Uterus (tissue), 4 donors: ENCODE measurements around the gene SMYD4. TPM values are rescaled to one million over a fixed set of nuclear protein-coding genes. Genes with fewer than 3 reads are reported as not detected.

Source experiments
- DNase-seq, 2 donors: peaks; one replicate each; pipeline ENCODE4 v3.0.0-alpha.2; 2019 to 2020
- H3K27ac ChIP-seq, 2 donors: fragments of 200-600 bp; sonication (generic); 1 replicate in 1 of 2; 2 replicates in 1 of 2; pipeline ENCODE4 v1.5.1; 2016 to 2018
- H3K27me3 ChIP-seq, 2 donors: fragments of 200-600 bp; sonication (generic); one replicate each; pipeline ENCODE4 v1.5.1; 2018 to 2019; ENCODE audit warnings: control low read depth in 1 of 2
- H3K36me3 ChIP-seq, 2 donors: fragments of 200-600 bp; sonication (generic); one replicate each; pipeline ENCODE4 v1.5.1; 2019; ENCODE audit warnings: control low read depth in 1 of 2
- H3K4me1 ChIP-seq, 2 donors: fragments of 200-600 bp; sonication (generic); one replicate each; pipeline ENCODE4 v1.5.1; 2018 to 2019; ENCODE audit warnings: control low read depth in 1 of 2
- H3K4me3 ChIP-seq, 2 donors: fragments of 200-600 bp; sonication (generic); 1 replicate in 1 of 2; 2 replicates in 1 of 2; pipeline ENCODE4 v1.5.1; 2018 to 2019; ENCODE audit warnings: mild to moderate bottlenecking in 1 of 2
- H3K9me3 ChIP-seq, 2 donors: fragments of 200-600 bp; sonication (generic); one replicate each; pipeline ENCODE4 v1.5.1; 2019; ENCODE audit warnings: control low read depth in 1 of 2
- CTCF ChIP-seq, 4 experiments: fragments of 200-600 bp in 2 of 4; fragments of 450-650 bp in 2 of 4; sonication (generic) in 2 of 4; IDR thresholded peaks; one replicate each; pipeline ENCODE4 v1.5.1; 2016 to 2019; ENCODE audit warnings: antibody characterized with exemption in 4 of 4, mild to moderate bottlenecking in 2 of 4, moderate library complexity in 1 of 4
- POLR2A ChIP-seq, 2 donors: fragments of 450-650 bp; IDR thresholded peaks; one replicate each; pipeline ENCODE4 v1.6.1; 2016; ENCODE audit warnings: antibody characterized with exemption in 2 of 2, mild to moderate bottlenecking in 1 of 2, moderate library complexity in 1 of 2
- intact Hi-C: fragments of 100-400 bp; cut with DNase I; formaldehyde crosslinking; loops from one replicate; pipeline ENCODE4 v1.15.1; 2023; ENCODE audit warnings: low total_unique reads
- total RNA-seq, 4 donors: library from RNA; depleted of rRNA in 3 of 4; stranded (reverse); fragments of >200 nt in 3 of 4; gene quantifications; one replicate each; pipeline versions ENCODE4 v1.1.0 to v1.2.4, GENCODE V29; 2014 to 2023
- donor health status: DM: yes; HTN: yes; CAD: no.

The SMYD4 gene
- 100 to 1,000 TPM in 1 of 4 donors, 10 to 100 TPM in 3; 19.1 to 101 (median 30.5) TPM for total RNA-seq

- Histone ChIP-seq H3K9me3 (no peaks in the 10 kb centered on the region), H3K27me3 (no peaks in the 10 kb centered on the region), H3K4me1 (no peaks in the 10 kb centered on the region), H3K36me3 (no peaks in the 10 kb centered on the region), H3K4me3 (peak within 1 kb of the TSS; percentile 85 to 92), H3K27ac (peak within 1 kb of the TSS; percentile 84 to 94)
- peak; percentile 79 to 86 for DNase-seq
- peak; percentile 77 to 88 for TF ChIP-seq POLR2A (IDR thresholded peaks at IDR 0.05)
- peak in 1 of 4 experiments; percentile 26 for TF ChIP-seq CTCF (IDR thresholded peaks at IDR 0.05)
- intact Hi-C loops, result no loop called here
Observed at GRCh38 chr17:1829592-1830257, at the start of gene SMYD4, which contains the start of gene RPA1. Gene SMYD4, minus strand, starts transcription at chr17:1829902. Its CDS starts 1,908 bp downstream, at chr17:1827994. Gene RPA1, plus strand, starts transcription at chr17:1830005. Its CDS starts 89 bp downstream, at chr17:1830094.

- Histone ChIP-seq H3K27ac (no peak overlapping the region), H3K36me3 (no peaks in the 10 kb centered on the region), H3K4me3 (no peak overlapping the region), H3K27me3 (no peaks in the 10 kb centered on the region), H3K9me3 (no peaks in the 10 kb centered on the region), H3K4me1 (no peaks in the 10 kb centered on the region)
- no peak for DNase-seq
- intact Hi-C loops, result no loop called here
- TF ChIP-seq POLR2A (IDR thresholded peaks at IDR 0.05) (no peak), CTCF (IDR thresholded peaks at IDR 0.05) (no peak)
Observed at GRCh38 chr17:1878419-1879121, 48.9 kb upstream of the SMYD4 start.

GRCh38 chr17:1875597-1875996 is 45.9 kb upstream of the SMYD4 start:
- Histone ChIP-seq H3K27ac (no peak overlapping the region), H3K4me1 (no peaks in the 10 kb centered on the region), H3K36me3 (no peaks in the 10 kb centered on the region), H3K27me3 (no peaks in the 10 kb centered on the region), H3K4me3 (no peak overlapping the region), H3K9me3 (no peaks in the 10 kb centered on the region)
- TF ChIP-seq POLR2A (IDR thresholded peaks at IDR 0.05), result no peak
- no peak for TF ChIP-seq CTCF (IDR thresholded peaks at IDR 0.05)
- DNase-seq, result no peak
- intact Hi-C loops, result no loop called here

- DNase-seq, result no peak
- TF ChIP-seq POLR2A (IDR thresholded peaks at IDR 0.05) (no peak), CTCF (IDR thresholded peaks at IDR 0.05) (no peak)
- no peaks in the 10 kb centered on the region for H3K4me1 ChIP-seq
- intact Hi-C loops, result no loop called here
- H3K36me3 ChIP-seq, result no peaks in the 10 kb centered on the region
- no peak overlapping the region for H3K4me3 ChIP-seq
- H3K27ac ChIP-seq, result no peak overlapping the region
- no peaks in the 10 kb centered on the region for H3K27me3 ChIP-seq
- H3K9me3 ChIP-seq, result no peaks in the 10 kb centered on the region
Observed at GRCh38 chr17:1873418-1873817, 43.7 kb upstream of the SMYD4 start.

GRCh38 chr17:1872976-1873375 is 43.3 kb upstream of the SMYD4 start:
- H3K27ac ChIP-seq, result no peak overlapping the region

More at GRCh38 chr17:1872976-1873375, 43.3 kb upstream of the SMYD4 start:
- H3K4me1 ChIP-seq, result no peaks in the 10 kb centered on the region
- no peaks in the 10 kb centered on the region for H3K9me3 ChIP-seq
- H3K36me3 ChIP-seq, result no peaks in the 10 kb centered on the region
- no peaks in the 10 kb centered on the region for H3K27me3 ChIP-seq
- TF ChIP-seq POLR2A (IDR thresholded peaks at IDR 0.05), result no peak
- TF ChIP-seq CTCF (IDR thresholded peaks at IDR 0.05), result no peak
- no peak for DNase-seq
- no peak overlapping the region for H3K4me3 ChIP-seq
- intact Hi-C loops, result no loop called here
